A549 (cell line): ENCODE measurements around the gene CHD6.

Source experiments
- CBX2 ChIP-seq: fragments of 200-600 bp; sonication (generic); IDR thresholded peaks from 2 replicates; pipeline ENCODE4 v1.6.1; 2016; ENCODE audit warnings: low read depth, mild to moderate bottlenecking, borderline replicate concordance
- CTCF ChIP-seq: fragments of >200 bp; sonication (Bioruptor Twin); formaldehyde crosslinking; IDR thresholded peaks from 3 replicates; pipeline ENCODE4 v1.5.1; 2016
- FOSL2 ChIP-seq, 2 experiments: fragments of 450-650 bp in 1 of 2; fragments of >200 bp in 1 of 2; sonication (Bioruptor Twin) in 1 of 2; formaldehyde crosslinking; IDR thresholded peaks; 2 replicates each; pipeline versions ENCODE4 v1.5.0 to v1.6.1; 2016 to 2020; ENCODE audit warnings: mild to moderate bottlenecking in 1 of 2, moderate library complexity in 1 of 2
- HES2 ChIP-seq: fragments of >200 bp; sonication (Bioruptor Twin); formaldehyde crosslinking; IDR thresholded peaks from 2 replicates; pipeline ENCODE4 v1.6.1; 2016
- PHF8 ChIP-seq: fragments of 200-600 bp; sonication (generic); IDR thresholded peaks from 2 replicates; pipeline ENCODE4 v1.6.1; 2016; ENCODE audit warnings: low read depth, mild to moderate bottlenecking, antibody characterized with exemption, moderate library complexity, borderline replicate concordance
- POLR2A ChIP-seq: IDR thresholded peaks from 2 replicates; pipeline ENCODE4 v1.6.1; 2012; ENCODE audit warnings: mild to moderate bottlenecking, low read length

GRCh38 chr20:41526327-41526726 is 91.8 kb downstream of the CHD6 start:
- TF ChIP-seq CTCF (no peak), POLR2A (no peak), HES2 (no peak), FOSL2 (IDR thresholded peaks at IDR 0.05) (no peak), FOSL2 (CRISPR knock-in tag; IDR thresholded peaks at IDR 0.05) (no peak), CBX2 (no peak), PHF8 (no peak)
